Right cardiac atrium (tissue), 5 donors: Measurements from ENCODE around the gene RENBP. TPM values are rescaled to one million over a fixed set of nuclear protein-coding genes. Genes with fewer than 3 reads are reported as not detected.
A peak's percentile ranks its signal among the peaks of the same experiment; 100 is the strongest.

Experiments
- ATAC-seq, 2 donors: fragments of 200-7000 bp; cut with Tn5 transposase; one replicate each; pipeline versions ENCODE4 v1.8.0 to v1.9.1; 2020; ENCODE audit warnings: moderate library complexity in 2 of 2, mild to moderate bottlenecking in 1 of 2
- DNase-seq, 3 donors: peaks; one replicate each; pipeline ENCODE4 v3.0.0-alpha.2; 2020
- H3K27ac ChIP-seq: one replicate; pipeline ENCODE4 v1.5.1; 2013; ENCODE audit warnings: mild to moderate bottlenecking, low read length, control low read depth, moderate library complexity
- H3K27me3 ChIP-seq: one replicate; pipeline ENCODE4 v1.6.1; 2013; ENCODE audit not compliant: control insufficient read depth, insufficient read depth
- H3K4me1 ChIP-seq: one replicate; pipeline ENCODE4 v1.6.1; 2013; ENCODE audit warnings: low read length; ENCODE audit not compliant: control insufficient read depth, insufficient read depth
- H3K4me3 ChIP-seq: one replicate; pipeline ENCODE4 v1.5.1; 2013; ENCODE audit warnings: low read length, control low read depth
- H3K9me3 ChIP-seq: one replicate; pipeline ENCODE4 v1.6.1; 2013; ENCODE audit warnings: low read length; ENCODE audit not compliant: control insufficient read depth
- WGBS: extraction: QIAGEN DNeasy Blood & Tissue Kit; methylation state at CpG from one replicate; pipeline ENCODE4 v1.1.7; 2013; 5-methylcytosine and 5-hydroxymethylcytosine counted together
- intact Hi-C, 4 donors: fragments of 100-400 bp; cut with DNase I; formaldehyde crosslinking; loops; one replicate each; pipeline versions ENCODE4 v1.11.0 to v1.14.0; 2022 to 2023
- polyA plus RNA-seq: library from polyadenylated mRNA; stranded (reverse); fragments of 200-250 nt; gene quantifications from one replicate; pipeline ENCODE4 v1.2.3, GENCODE V29; 2013
- total RNA-seq, 4 donors: library from RNA; stranded (reverse); fragmentation: NEBNext Ultra II Directional; extraction: Animal tissue kit (Norgen Biotek cat#: 25700); gene quantifications; one replicate each; pipeline ENCODE4 v1.2.1, GENCODE V29; 2021
- donor health status: healthy with polysubstance abuse.
- donor health status: DM: no; HTN: yes; CAD: no.
- donor health status: DM: no; HTN: no; CAD: no.
- donor health status: DM: no; HTN: yes; CAD: no; lungs with severe emphysema.
- donor health status: DM: yes; HTN: yes; CAD: no.

The RENBP gene
- total and polyA plus RNA-seq, 5 donors: 13.3 to 17.7 (median 15.3) TPM

GRCh38 chrX:153903238-153903980 lies 41.0 kb downstream of the RENBP start:
- H3K4me3 ChIP-seq: no peak overlapping the region
- no peak overlapping the region for H3K27ac ChIP-seq
- H3K4me1 ChIP-seq: no peaks in the 10 kb centered on the region
- WGBS: 53% methylated on average over 18 of the region's 18 CpGs
- ATAC-seq (peak; percentile 42 to 48), DNase-seq (peak in 2 of 3 donors; percentile 76)
- H3K27me3 ChIP-seq: no peaks in the 10 kb centered on the region
- intact Hi-C loops: loop anchor here in 1 of 4 donors (10.0 kb wide), 1 partner anchor 99 kb away; no protein-coding TSS in a partner anchor
- H3K9me3 ChIP-seq: no peaks in the 10 kb centered on the region

- Histone ChIP-seq H3K27me3 (no peaks in the 10 kb centered on the region), H3K9me3 (no peaks in the 10 kb centered on the region), H3K4me3 (no peak overlapping the region), H3K27ac (no peak overlapping the region), H3K4me1 (no peaks in the 10 kb centered on the region)
- ATAC-seq (no peak), DNase-seq (no peak)
- 58% methylated on average over 10 of the region's 10 CpGs for WGBS
- intact Hi-C loops: loop anchor here in 1 of 4 donors (10.0 kb wide), 1 partner anchor 98 kb away; no protein-coding TSS in a partner anchor
Measured at GRCh38 chrX:153902385-153902784, 42.1 kb downstream of the RENBP start.

- 37% methylated on average over 8 of the region's 8 CpGs for WGBS
- H3K27ac ChIP-seq: no peak overlapping the region
Measured at GRCh38 chrX:153901753-153902140, 42.7 kb downstream of the RENBP start.

GRCh38 chrX:153900831-153901752 lies 43.4 kb downstream of the RENBP start:
- peak in 2 of 3 donors; percentile 63 to 65 for DNase-seq
- H3K27ac ChIP-seq: peak overlapping the region; percentile 48
- H3K4me3 ChIP-seq: no peak overlapping the region
- WGBS: 19% methylated on average over 26 of the region's 26 CpGs
- no peaks in the 10 kb centered on the region for H3K9me3 ChIP-seq
- no peaks in the 10 kb centered on the region for H3K27me3 ChIP-seq
- intact Hi-C loops: loop anchor here in 1 of 4 donors (10.0 kb wide), 1 partner anchor 96 kb away; no protein-coding TSS in a partner anchor
- ATAC-seq: peak; percentile 46 to 54
- H3K4me1 ChIP-seq: no peaks in the 10 kb centered on the region

More at GRCh38 chrX:153901753-153902140, 42.7 kb downstream of the RENBP start:
- Histone ChIP-seq H3K4me1 (no peaks in the 10 kb centered on the region), H3K27me3 (no peaks in the 10 kb centered on the region), H3K4me3 (no peak overlapping the region), H3K9me3 (no peaks in the 10 kb centered on the region)
- no peak for ATAC-seq
- DNase-seq: no peak
- intact Hi-C loops: loop anchor here in 1 of 4 donors (10.0 kb wide), 1 partner anchor 97 kb away; no protein-coding TSS in a partner anchor

- Histone ChIP-seq H3K4me3 (no peak overlapping the region), H3K27me3 (no peaks in the 10 kb centered on the region), H3K4me1 (no peaks in the 10 kb centered on the region), H3K9me3 (no peaks in the 10 kb centered on the region), H3K27ac (no peak overlapping the region)
- intact Hi-C loops: no loop called here
- ATAC-seq (no peak), DNase-seq (no peak)
Measured at GRCh38 chrX:153897899-153898298, 46.5 kb downstream of the RENBP start.

- no peaks in the 10 kb centered on the region for H3K27me3 ChIP-seq
- H3K4me1 ChIP-seq: no peaks in the 10 kb centered on the region
- no peak overlapping the region for H3K4me3 ChIP-seq
- DNase-seq (no peak), ATAC-seq (no peak)
- intact Hi-C loops: no loop called here
- 93% methylated on average over 6 of the region's 6 CpGs for WGBS
- H3K27ac ChIP-seq: no peak overlapping the region
- no peaks in the 10 kb centered on the region for H3K9me3 ChIP-seq
Measured at GRCh38 chrX:153889123-153889522, 55.3 kb downstream of the RENBP start.

GRCh38 chrX:153888344-153888743 lies 56.1 kb downstream of the RENBP start:
- Histone ChIP-seq H3K27me3 (no peaks in the 10 kb centered on the region), H3K4me1 (no peaks in the 10 kb centered on the region), H3K27ac (no peak overlapping the region), H3K4me3 (no peak overlapping the region), H3K9me3 (no peaks in the 10 kb centered on the region)
- WGBS: 66% methylated on average over 6 of the region's 6 CpGs
- intact Hi-C loops: no loop called here
- no peak for DNase-seq
- no peak for ATAC-seq

GRCh38 chrX:153887385-153887784 lies 57.1 kb downstream of the RENBP start:
- 66% methylated on average over 8 of the region's 8 CpGs for WGBS
- no peak for DNase-seq
- no peaks in the 10 kb centered on the region for H3K27me3 ChIP-seq

GRCh38 chrX:153886915-153887314 lies 57.5 kb downstream of the RENBP start:
- Histone ChIP-seq H3K4me3 (no peak overlapping the region), H3K27me3 (no peaks in the 10 kb centered on the region), H3K4me1 (no peaks in the 10 kb centered on the region), H3K9me3 (no peaks in the 10 kb centered on the region), H3K27ac (no peak overlapping the region)
- intact Hi-C loops: no loop called here
- ATAC-seq (peak in 1 of 2 donors; percentile 8), DNase-seq (no peak)
- 30% methylated on average over 13 of the region's 13 CpGs for WGBS

More at GRCh38 chrX:153887385-153887784, 57.1 kb downstream of the RENBP start:
- ATAC-seq: peak in 1 of 2 donors; percentile 40
- intact Hi-C loops: no loop called here
- H3K4me1 ChIP-seq: no peaks in the 10 kb centered on the region
- no peaks in the 10 kb centered on the region for H3K9me3 ChIP-seq
- no peak overlapping the region for H3K27ac ChIP-seq
- H3K4me3 ChIP-seq: no peak overlapping the region

GRCh38 chrX:153885968-153886903 lies 58.2 kb downstream of the RENBP start, which contains the start of gene L1CAM:
L1CAM (minus strand) TSS chrX:153886173; CDS start chrX:153875836, 10,337 bp downstream.
- intact Hi-C loops: no loop called here
- Histone ChIP-seq H3K9me3 (no peaks in the 10 kb centered on the region), H3K27ac (no peak within 1 kb of the TSS), H3K27me3 (no peaks in the 10 kb centered on the region), H3K4me3 (peak within 1 kb of the TSS; percentile 36), H3K4me1 (no peaks in the 10 kb centered on the region)
- 3% methylated on average over 65 of the region's 94 CpGs for WGBS
- DNase-seq (no peak), ATAC-seq (peak in 1 of 2 donors; percentile 11)
